Fibroblast of pulmonary artery (primary cell): ENCODE data around the gene TANGO2.

Experiments
- DNase-seq: peaks from one replicate; pipeline ENCODE4 v3.0.0-alpha.2; 2010; ENCODE audit warnings: low read depth
- H3K4me3 ChIP-seq: replicated peaks from 2 replicates; pipeline ENCODE4 v1.5.1; 2011; ENCODE audit warnings: low read depth, mild to moderate bottlenecking, control low read depth, low read length, moderate library complexity
- CTCF ChIP-seq: IDR thresholded peaks from 2 replicates; pipeline ENCODE4 v1.5.1; 2011; ENCODE audit warnings: mild to moderate bottlenecking, control low read depth, low read length, inconsistent platforms; ENCODE audit errors: missing control alignments

The TANGO2 gene

DNA sequence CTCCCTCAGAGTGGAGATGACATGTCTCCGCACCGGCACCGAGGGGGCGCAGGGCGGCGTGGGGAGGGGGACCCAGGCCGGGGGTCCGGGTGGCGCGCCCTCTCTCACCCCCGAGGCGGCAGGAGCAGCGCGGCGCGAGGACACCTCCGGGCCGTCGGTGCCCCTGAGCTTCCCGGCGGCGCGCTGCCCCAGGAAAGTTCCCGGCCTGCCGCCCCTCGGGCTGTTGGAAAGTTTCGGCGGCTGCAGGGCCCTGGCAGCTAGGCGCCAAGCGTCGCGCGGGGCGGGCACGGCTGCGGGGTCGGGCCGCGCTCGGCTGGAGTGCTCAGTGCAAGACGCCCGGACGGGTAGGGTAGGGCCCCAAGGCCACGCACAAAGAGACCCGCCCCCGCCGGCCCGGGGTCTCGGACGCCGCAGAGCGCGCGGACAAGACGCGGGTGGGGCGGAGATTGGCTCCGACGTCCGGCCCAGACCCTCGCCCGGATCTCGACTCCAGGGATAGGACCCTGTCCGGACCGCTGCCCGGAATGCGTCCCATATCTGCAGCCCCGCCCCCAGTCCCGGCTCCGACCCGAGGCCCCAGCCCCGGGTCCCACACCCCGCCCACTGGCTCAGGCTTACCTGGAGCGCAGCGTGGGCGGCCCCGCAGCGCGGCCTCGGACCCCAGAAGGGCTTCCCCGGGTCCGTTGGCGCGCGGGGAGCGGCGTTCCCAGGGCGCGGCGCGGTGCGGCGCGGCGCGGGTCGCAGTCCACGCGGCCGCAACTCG is 4.8 kb upstream of the TANGO2 start:
- no peak for TF ChIP-seq CTCF
- DNase-seq: no peak

GRCh38 chr22:20016734-20017621 is 3.9 kb upstream of the TANGO2 start, which contains the start of gene ARVCF:
TSS of gene ARVCF (minus strand) at chr22:20016823. CDS start at chr22:19990794, 26,029 bp downstream.
- TF ChIP-seq CTCF: no peak
- peak; percentile 89 for DNase-seq
- H3K4me3 ChIP-seq: peak within 1 kb of the TSS; percentile 58

More for the DNA sequence above, 4.8 kb upstream of the TANGO2 start:
- peak overlapping the region; percentile 58 for H3K4me3 ChIP-seq

GRCh38 chr22:20017622-20017958 is 3.3 kb upstream of the TANGO2 start:
- H3K4me3 ChIP-seq: no peak overlapping the region
- no peak for TF ChIP-seq CTCF
- no peak for DNase-seq

- no peak for TF ChIP-seq CTCF
- H3K4me3 ChIP-seq: no peak overlapping the region
- DNase-seq: no peak
Measured at GRCh38 chr22:20018001-20018400, 2.9 kb upstream of the TANGO2 start.

DNA sequence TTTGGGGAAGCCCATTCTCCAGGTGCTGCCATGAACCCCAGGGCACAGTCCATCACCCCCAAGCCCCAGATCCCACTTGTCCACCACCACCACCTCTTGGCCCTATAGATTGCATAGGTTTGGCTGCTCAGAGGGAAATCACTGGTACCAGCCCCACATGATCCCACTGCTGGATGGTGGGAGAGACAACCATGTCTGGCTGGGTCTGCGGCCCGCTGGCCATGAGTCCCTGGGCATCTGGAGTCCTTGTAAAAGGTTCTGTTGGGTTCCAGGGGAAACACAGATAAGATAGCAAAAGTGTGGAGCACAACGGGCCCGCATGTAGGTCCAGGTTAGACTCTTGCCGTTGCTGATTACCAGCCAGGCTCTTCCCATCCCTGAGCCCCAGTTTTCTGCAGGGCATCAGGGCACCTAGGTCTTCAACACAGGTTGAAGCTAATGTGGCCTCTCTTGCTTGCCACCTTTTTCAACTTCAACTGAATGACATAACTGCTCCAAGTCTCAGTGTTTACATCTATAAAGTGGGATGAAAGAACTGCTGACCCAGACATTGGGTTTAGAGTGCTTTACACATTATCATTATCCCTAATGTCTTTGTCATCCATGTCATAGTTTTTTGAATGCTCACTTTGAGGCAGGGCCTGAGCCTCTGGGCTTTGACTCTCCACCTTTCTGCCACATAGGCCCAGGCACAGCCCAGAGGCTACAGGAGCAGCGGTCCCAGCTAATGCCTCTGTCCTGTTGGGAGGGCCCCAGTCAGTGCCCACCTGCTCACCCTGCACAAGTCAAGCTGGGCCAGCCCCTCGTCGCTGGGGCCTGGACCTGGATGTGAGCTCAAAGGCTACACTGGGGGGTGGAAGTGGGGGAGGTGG is 1.0 kb upstream of the TANGO2 start:
- TF ChIP-seq CTCF: no peak
- no peak for DNase-seq
- H3K4me3 ChIP-seq: peak overlapping the region; percentile 57

DNA sequence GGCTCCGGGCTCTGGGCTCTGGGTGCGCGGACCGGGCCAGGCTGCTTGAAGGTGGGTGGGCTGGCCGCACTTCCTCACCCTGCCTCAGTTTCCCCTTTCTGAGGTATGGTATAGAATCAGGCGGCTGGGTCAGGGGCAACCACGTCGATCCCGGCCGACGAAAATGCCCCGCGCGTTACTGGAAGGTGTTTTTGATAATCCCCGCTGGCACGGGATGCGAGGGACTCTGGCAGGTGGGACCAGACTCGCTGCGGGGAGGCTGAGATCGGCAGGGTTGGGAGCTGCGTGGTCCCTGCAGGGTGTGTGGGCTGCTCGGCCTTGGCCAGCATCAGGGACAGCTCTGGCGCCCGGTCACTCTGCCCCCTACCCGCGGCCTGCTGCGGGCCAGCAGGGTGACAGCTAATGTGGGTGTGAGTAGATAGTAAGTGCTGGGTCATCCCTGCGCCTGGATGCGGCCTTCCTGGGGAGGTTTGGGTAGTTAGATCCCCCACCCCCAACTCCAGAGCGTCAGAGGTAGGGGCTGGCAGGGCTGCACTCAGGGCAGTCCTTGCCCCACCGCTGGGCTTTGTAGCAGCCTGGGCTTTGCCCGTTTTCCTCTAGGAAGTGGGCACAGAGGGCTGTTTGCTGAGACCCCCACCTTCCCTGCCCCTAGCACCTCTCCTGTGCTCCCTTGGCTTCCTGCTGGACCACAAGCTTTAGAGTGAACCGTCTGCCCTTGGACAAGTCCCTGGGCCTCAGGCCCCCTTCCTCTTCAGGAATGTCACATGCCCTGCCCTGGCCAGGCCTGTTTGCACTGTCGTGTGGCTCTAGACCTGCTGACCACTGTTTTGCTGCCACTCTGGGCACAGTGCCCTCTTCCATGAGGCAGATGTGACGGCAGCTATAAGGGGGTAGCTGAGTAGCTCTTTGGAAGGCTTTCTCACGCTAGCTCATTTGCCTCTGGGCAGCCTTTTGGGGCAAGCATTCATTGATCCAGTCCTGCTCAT is 579 bp downstream of the TANGO2 start:
- H3K4me3 ChIP-seq: peak overlapping the region; percentile 92
- DNase-seq: peak; percentile 46
- no peak for TF ChIP-seq CTCF
